ENCODE measurements around the gene SAPCD1. TPM values are rescaled to one million over a fixed set of nuclear protein-coding genes. Genes with fewer than 3 reads are reported as not detected.

SAPCD1 gene
- total and polyA plus RNA-seq, 4 donors, result 1.3 to 6.3 (median 3.1) TPM

DNA sequence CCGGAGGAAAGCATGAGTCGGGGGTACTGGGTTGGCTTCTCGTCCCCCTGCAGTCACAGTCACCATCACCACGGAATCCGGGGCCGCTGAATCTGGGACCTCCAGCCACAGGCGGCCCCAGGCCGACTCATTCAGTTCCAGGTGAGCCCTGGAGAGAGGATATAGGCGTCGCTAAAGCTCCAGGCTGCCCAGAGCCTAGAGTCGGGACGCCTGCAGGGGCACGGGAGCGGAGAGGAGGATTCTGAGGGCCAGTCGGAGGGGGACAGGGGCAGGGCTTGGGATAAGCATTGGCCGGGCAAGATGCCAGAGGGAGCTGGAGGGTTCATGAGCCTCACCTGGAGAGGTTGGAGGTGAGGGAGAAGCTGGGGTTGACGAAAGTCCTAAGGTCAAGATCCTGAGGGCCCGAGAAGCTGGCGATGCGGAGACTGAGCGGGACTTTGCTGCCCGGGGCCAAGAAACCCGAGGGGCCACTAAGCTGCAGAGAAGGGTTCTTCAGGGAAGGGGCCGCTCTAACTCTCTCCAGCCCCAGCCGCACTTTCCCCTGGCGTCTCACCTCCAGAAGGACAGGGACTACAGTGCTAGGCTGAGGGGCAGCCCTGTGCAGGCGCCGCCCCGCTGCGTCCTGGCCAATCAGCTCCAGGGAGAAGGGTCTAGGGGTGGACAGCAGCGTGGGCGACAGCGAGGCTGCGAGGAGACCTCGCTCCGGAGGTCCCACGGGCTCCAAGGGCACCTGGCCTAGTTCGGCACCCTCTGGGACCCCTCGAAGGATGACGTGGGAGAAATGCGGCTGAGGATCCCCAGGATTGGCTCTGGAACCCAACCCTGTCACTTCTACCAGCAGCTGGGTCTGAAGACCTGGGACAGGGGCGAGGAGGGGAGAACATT, 3.7 kb downstream of the SAPCD1 start:
- Histone ChIP-seq H3K36me3 (ENCODE audit: control insufficient read depth in 4 of 4, insufficient read depth in 4 of 4, low read length in 4 of 4) (no peaks in the 10 kb centered on the region), H3K4me1 (ENCODE audit: control insufficient read depth in 5 of 5, insufficient read depth in 5 of 5, low read length in 5 of 5) (peaks cover 0 to 6% (median 0%) of the 10 kb centered on the region in 5 donors), H3K9me3 (ENCODE audit: control insufficient read depth in 4 of 4, insufficient read depth in 3 of 4, low read length in 3 of 4) (peaks cover 0 to 2% (median 0%) of the 10 kb centered on the region in 4 donors), H3K4me3 (no peak overlapping the region), H3K27ac (ENCODE audit: low read depth in 1 of 2, low read length in 1 of 2) (no peak overlapping the region), H3K9ac (ENCODE audit: insufficient read depth in 1 of 2, low read length in 2 of 2) (peak overlapping the region in 1 of 2 donors; percentile 39), H3K27me3 (ENCODE audit: control insufficient read depth in 3 of 3, insufficient read depth in 3 of 3, low read length in 2 of 3) (no peaks in the 10 kb centered on the region)
- no peak for ATAC-seq (ENCODE audit: insufficient read depth, low FRiP score)
- peak; percentile 26 to 35 (median 30) for DNase-seq
- 62% methylated on average over 42 of the region's 42 CpGs for WGBS, 2 donors
- TF ChIP-seq CTCF (IDR thresholded peaks at IDR 0.05; ENCODE audit: control extremely low read depth, extremely low read depth), result no peak

GRCh38 chr6:31767096-31767645, 4.7 kb downstream of the SAPCD1 start:
- Histone ChIP-seq H3K27ac (ENCODE audit: low read depth in 1 of 2, low read length in 1 of 2) (no peak overlapping the region), H3K4me3 (no peak overlapping the region), H3K4me1 (ENCODE audit: control insufficient read depth in 5 of 5, insufficient read depth in 5 of 5, low read length in 5 of 5) (peaks cover 0 to 6% (median 0%) of the 10 kb centered on the region in 5 donors), H3K36me3 (ENCODE audit: control insufficient read depth in 4 of 4, insufficient read depth in 4 of 4, low read length in 4 of 4) (no peaks in the 10 kb centered on the region), H3K27me3 (ENCODE audit: control insufficient read depth in 3 of 3, insufficient read depth in 3 of 3, low read length in 2 of 3) (no peaks in the 10 kb centered on the region), H3K9ac (ENCODE audit: insufficient read depth in 1 of 2, low read length in 2 of 2) (no peak overlapping the region), H3K9me3 (ENCODE audit: control insufficient read depth in 4 of 4, insufficient read depth in 3 of 4, low read length in 3 of 4) (peaks cover 0 to 2% (median 0%) of the 10 kb centered on the region in 4 donors)
- TF ChIP-seq CTCF (IDR thresholded peaks at IDR 0.05; ENCODE audit: control extremely low read depth, extremely low read depth), result no peak
- ATAC-seq (ENCODE audit: insufficient read depth, low FRiP score) (no peak), DNase-seq (no peak)
- 79 to 82% methylated on average over 6 of the region's 6 CpGs for WGBS, 2 donors

DNA sequence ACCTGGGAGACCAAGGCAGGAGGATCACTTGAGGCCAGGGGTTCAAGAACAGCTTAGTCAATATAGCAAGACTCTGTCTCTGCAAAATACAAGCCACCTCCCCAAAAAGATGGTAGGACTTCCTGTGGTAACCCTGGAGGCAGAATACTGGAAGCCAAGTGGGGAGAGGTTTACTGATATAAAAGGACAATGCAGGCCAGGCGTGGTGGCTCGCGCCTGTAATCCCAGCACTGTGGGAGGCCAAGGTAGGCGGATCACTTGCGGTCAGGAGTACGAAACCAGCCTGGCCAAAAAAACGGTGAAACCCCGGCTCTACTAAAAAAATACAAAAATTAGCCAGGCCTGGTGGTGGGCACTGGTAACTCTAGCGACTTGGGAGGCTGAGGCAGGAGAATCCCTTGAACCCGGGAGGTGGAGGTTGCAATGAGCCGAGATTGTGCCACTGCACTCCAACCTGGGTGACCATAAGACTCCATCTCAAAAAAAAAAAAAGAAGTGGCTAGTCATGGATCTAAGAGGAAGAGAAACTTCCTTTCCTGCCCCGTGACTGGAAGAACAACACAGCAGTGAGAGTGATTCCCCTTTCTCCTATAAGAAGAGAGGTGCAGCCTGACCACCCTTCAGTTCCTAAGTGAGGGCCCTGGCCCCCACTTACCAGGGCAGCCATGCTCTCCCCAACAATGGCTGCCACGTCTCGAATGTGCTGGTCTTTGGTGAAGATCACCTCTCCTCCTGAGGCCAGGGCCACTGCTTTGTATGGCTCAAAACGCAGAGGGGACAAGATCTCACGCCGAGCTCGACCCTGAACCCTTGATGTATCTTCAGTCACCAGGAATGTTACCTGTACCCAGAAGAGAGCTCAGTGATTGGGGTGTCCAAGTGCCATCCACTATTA, 6.2 kb downstream of the SAPCD1 start:
- Histone ChIP-seq H3K4me3 (no peak overlapping the region), H3K36me3 (ENCODE audit: control insufficient read depth in 4 of 4, insufficient read depth in 4 of 4, low read length in 4 of 4) (no peaks in the 10 kb centered on the region), H3K27ac (ENCODE audit: low read depth in 1 of 2, low read length in 1 of 2) (peak overlapping the region in 1 of 2 donors; percentile 34), H3K27me3 (ENCODE audit: control insufficient read depth in 3 of 3, insufficient read depth in 3 of 3, low read length in 2 of 3) (no peaks in the 10 kb centered on the region), H3K9ac (ENCODE audit: insufficient read depth in 1 of 2, low read length in 2 of 2) (no peak overlapping the region), H3K4me1 (ENCODE audit: control insufficient read depth in 5 of 5, insufficient read depth in 5 of 5, low read length in 5 of 5) (peaks cover 0 to 6% (median 0%) of the 10 kb centered on the region in 5 donors), H3K9me3 (ENCODE audit: control insufficient read depth in 4 of 4, insufficient read depth in 3 of 4, low read length in 3 of 4) (peaks cover 0 to 2% (median 0%) of the 10 kb centered on the region in 4 donors)
- no peak for DNase-seq
- 85 to 87% methylated on average over 18 of the region's 18 CpGs for WGBS, 2 donors
- no peak for TF ChIP-seq CTCF (IDR thresholded peaks at IDR 0.05; ENCODE audit: control extremely low read depth, extremely low read depth)
- ATAC-seq (ENCODE audit: insufficient read depth, low FRiP score), result no peak

Data from lung (tissue), 12 donors.